Fibroblast of lung (primary cell): Measurements from ENCODE around the gene RSPO1.
A peak's percentile ranks its signal among the peaks of the same experiment; 100 is the strongest.

Source experiments
- EZH2 ChIP-seq: IDR thresholded peaks from 2 replicates; pipeline ENCODE4 v1.5.1; 2012; ENCODE audit warnings: low read length, control low read depth, mild to moderate bottlenecking; ENCODE audit errors: missing control alignments
- TF ChIP-seq, protein P1 (sequence below), 2 donors: IDR thresholded peaks in 1 of 2; conservative IDR thresholded peaks in 1 of 2; 1 replicate in 1 of 2; 2 replicates in 1 of 2; pipeline ENCODE4 v1.5.1; 2011 to 2012; ENCODE audit warnings: low read length in 2 of 2, control low read depth in 1 of 2, inconsistent platforms in 1 of 2, low read depth in 1 of 2, mild to moderate bottlenecking in 1 of 2

DNA sequence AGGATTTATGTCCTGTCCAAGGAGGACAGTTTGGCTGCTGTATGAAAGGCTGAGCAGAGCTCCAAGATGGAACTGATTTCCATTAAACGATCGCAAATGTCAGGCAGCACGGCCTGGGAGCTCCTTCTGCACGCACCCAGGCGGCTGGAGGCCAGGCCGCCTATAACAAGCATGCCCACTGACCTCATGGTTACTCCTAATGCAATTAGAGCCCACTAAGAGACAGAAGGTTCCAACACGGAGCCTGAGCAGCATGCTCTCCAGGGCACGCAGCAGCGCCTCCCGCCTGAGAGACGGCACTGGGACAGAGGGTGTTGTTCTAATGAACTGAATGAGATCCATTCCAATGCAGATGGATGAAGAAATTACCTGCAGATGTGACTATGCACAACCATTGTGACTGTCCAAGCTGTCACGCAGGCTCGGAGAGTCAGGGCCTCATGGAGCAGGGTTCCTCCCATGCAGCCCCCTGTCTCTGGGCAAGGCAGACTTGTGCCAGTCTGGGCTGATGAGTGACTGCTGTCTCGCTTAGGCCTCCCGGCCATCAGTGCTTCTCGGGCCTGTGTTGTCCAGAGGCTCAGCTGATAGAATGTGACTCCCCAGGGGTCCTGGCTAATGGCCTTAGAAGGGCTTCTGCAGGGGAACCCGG is 32.5 kb upstream of the RSPO1 start:
- TF ChIP-seq EZH2: peak; percentile 34
- TF ChIP-seq, protein P1, sequence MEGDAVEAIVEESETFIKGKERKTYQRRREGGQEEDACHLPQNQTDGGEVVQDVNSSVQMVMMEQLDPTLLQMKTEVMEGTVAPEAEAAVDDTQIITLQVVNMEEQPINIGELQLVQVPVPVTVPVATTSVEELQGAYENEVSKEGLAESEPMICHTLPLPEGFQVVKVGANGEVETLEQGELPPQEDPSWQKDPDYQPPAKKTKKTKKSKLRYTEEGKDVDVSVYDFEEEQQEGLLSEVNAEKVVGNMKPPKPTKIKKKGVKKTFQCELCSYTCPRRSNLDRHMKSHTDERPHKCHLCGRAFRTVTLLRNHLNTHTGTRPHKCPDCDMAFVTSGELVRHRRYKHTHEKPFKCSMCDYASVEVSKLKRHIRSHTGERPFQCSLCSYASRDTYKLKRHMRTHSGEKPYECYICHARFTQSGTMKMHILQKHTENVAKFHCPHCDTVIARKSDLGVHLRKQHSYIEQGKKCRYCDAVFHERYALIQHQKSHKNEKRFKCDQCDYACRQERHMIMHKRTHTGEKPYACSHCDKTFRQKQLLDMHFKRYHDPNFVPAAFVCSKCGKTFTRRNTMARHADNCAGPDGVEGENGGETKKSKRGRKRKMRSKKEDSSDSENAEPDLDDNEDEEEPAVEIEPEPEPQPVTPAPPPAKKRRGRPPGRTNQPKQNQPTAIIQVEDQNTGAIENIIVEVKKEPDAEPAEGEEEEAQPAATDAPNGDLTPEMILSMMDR (conservative IDR thresholded peaks at IDR 0.05 in 1 of 2, IDR thresholded peaks at IDR 0.05 in 1 of 2; ENCODE audit: low read depth in 1 of 2, low read length in 2 of 2): no peak
